CD14-positive monocyte (primary cell): ENCODE data around the gene PALS2. TPM values are rescaled to one million over a fixed set of nuclear protein-coding genes. Genes with fewer than 3 reads are reported as not detected.

Experiments used
- DNase-seq, 3 donors: peaks; one replicate each; pipeline ENCODE4 v3.0.0-alpha.2; 2011 to 2022
- H2AFZ ChIP-seq: 2 replicates; pipeline ENCODE4 v1.6.0; 2012; ENCODE audit warnings: mild to moderate bottlenecking, low read depth, low read length, inconsistent platforms; ENCODE audit not compliant: insufficient read depth, poor library complexity, severe bottlenecking
- H3K27ac ChIP-seq, 2 donors: 1 replicate in 1 of 2; 2 replicates in 1 of 2; pipeline ENCODE4 v1.5.1; 2012 to 2013; ENCODE audit warnings: low read length in 2 of 2, control low read depth in 1 of 2, inconsistent platforms in 1 of 2, low read depth in 1 of 2, mild to moderate bottlenecking in 1 of 2
- H3K27me3 ChIP-seq, 2 donors: one replicate each; pipeline versions ENCODE4 v1.6.0 to v1.6.1; 2011 to 2013; ENCODE audit warnings: low read length in 2 of 2; ENCODE audit not compliant: control insufficient read depth in 2 of 2, insufficient read depth in 2 of 2
- H3K36me3 ChIP-seq, 2 donors: replicated peaks in 1 of 2; 1 replicate in 1 of 2; 2 replicates in 1 of 2; pipeline versions ENCODE4 v1.5.1 to v1.6.1; 2012 to 2013; ENCODE audit warnings: low read length in 2 of 2, control low read depth in 1 of 2, inconsistent platforms in 1 of 2, mild to moderate bottlenecking in 1 of 2; ENCODE audit not compliant: insufficient read depth in 2 of 2, control insufficient read depth in 1 of 2
- H3K4me1 ChIP-seq, 2 donors: 1 replicate in 1 of 2; 2 replicates in 1 of 2; pipeline versions ENCODE4 v1.5.1 to v1.6.1; 2012 to 2013; ENCODE audit warnings: low read length in 2 of 2, control low read depth in 1 of 2, inconsistent platforms in 1 of 2, mild to moderate bottlenecking in 1 of 2, moderate library complexity in 1 of 2; ENCODE audit not compliant: insufficient read depth in 2 of 2, control insufficient read depth in 1 of 2
- H3K4me2 ChIP-seq: replicated peaks from 2 replicates; pipeline ENCODE3; 2012; ENCODE audit warnings: low read length, moderate library complexity, mild to moderate bottlenecking; ENCODE audit not compliant: poor library complexity, severe bottlenecking; ENCODE audit errors: extremely low read depth
- H3K4me3 ChIP-seq, 3 experiments: fragments of 200-600 bp in 1 of 3; sonication (generic) in 1 of 3; replicated peaks in 1 of 3; 1 replicate in 2 of 3; 2 replicates in 1 of 3; pipeline ENCODE4 v1.5.1; 2011 to 2013; ENCODE audit warnings: low read length in 3 of 3, mild to moderate bottlenecking in 3 of 3, control low read depth in 2 of 3, low read depth in 2 of 3, inconsistent platforms in 1 of 3, moderate library complexity in 1 of 3
- H3K79me2 ChIP-seq: 2 replicates; pipeline ENCODE4 v1.6.0; 2012; ENCODE audit warnings: mild to moderate bottlenecking, control low read depth, inconsistent platforms, low read length, moderate library complexity; ENCODE audit not compliant: insufficient read depth
- H3K9ac ChIP-seq: 2 replicates; pipeline ENCODE4 v1.6.0; 2017; ENCODE audit warnings: low read length, mild to moderate bottlenecking; ENCODE audit not compliant: insufficient read depth, poor library complexity, severe bottlenecking
- H3K9me3 ChIP-seq, 2 donors: replicated peaks in 1 of 2; 1 replicate in 1 of 2; 2 replicates in 1 of 2; pipeline versions ENCODE4 v1.5.1 to v1.6.1; 2012 to 2013; ENCODE audit warnings: low read length in 2 of 2, control low read depth in 1 of 2; ENCODE audit not compliant: control insufficient read depth in 1 of 2, insufficient read depth in 1 of 2
- H4K20me1 ChIP-seq: 2 replicates; pipeline ENCODE4 v1.6.0; 2012; ENCODE audit warnings: mild to moderate bottlenecking, low read length, control low read depth, moderate library complexity; ENCODE audit not compliant: insufficient read depth
- H3K27ac Mint-ChIP-seq, 7 donors: one replicate each; pipeline ENCODE4 v1.8.0; 2020; ENCODE audit warnings: mild to moderate bottlenecking in 7 of 7, mixed read lengths in 7 of 7, moderate library complexity in 6 of 7, inconsistent platforms in 2 of 7
- H3K27me3 Mint-ChIP-seq, 3 donors: one replicate each; pipeline ENCODE4 v1.8.0; 2021 to 2022; ENCODE audit warnings: low read depth in 3 of 3, mild to moderate bottlenecking in 3 of 3, mixed read lengths in 3 of 3, moderate library complexity in 3 of 3, inconsistent platforms in 1 of 3
- H3K36me3 Mint-ChIP-seq, 2 donors: one replicate each; pipeline ENCODE4 v1.8.0; 2020; ENCODE audit warnings: mixed read lengths in 2 of 2, inconsistent platforms in 1 of 2, mild to moderate bottlenecking in 1 of 2
- H3K4me1 Mint-ChIP-seq: one replicate; pipeline ENCODE4 v1.8.0; 2020; ENCODE audit warnings: mild to moderate bottlenecking, mixed read lengths
- H3K4me3 Mint-ChIP-seq, 2 donors: one replicate each; pipeline ENCODE4 v1.8.0; 2020; ENCODE audit warnings: mild to moderate bottlenecking in 2 of 2, mixed read lengths in 2 of 2, moderate library complexity in 1 of 2
- H3K9me3 Mint-ChIP-seq, 7 donors: one replicate each; pipeline ENCODE4 v1.8.0; 2020 to 2022; ENCODE audit warnings: mixed read lengths in 7 of 7, mild to moderate bottlenecking in 6 of 7, moderate library complexity in 6 of 7, inconsistent platforms in 2 of 7
- CTCF ChIP-seq: fragments of 200-600 bp; IDR thresholded peaks from one replicate; pipeline ENCODE4 v1.8.0; 2022; ENCODE audit warnings: antibody characterized with exemption, mild to moderate bottlenecking
- WGBS: methylation state at CpG from one replicate; pipeline ENCODE4 v1.1.5; 2013; ENCODE audit warnings: missing lambda C conversion rate; ENCODE audit not compliant: insufficient coverage; 5-methylcytosine and 5-hydroxymethylcytosine counted together
- intact Hi-C, 2 donors: fragments of 100-400 bp; cut with micrococcal nuclease; formaldehyde crosslinking; loops; one replicate each; pipeline versions ENCODE4 v1.15.0 to v1.15.1; 2023
- polyA plus RNA-seq, 3 donors: library from polyadenylated mRNA; depleted of rRNA in 1 of 3; unstranded in 2 of 3; stranded (reverse) in 1 of 3; fragments of 300-500 nt in 2 of 3; fragments of >200 nt in 1 of 3; fragmentation: Illumina TruSeq in 2 of 3; gene quantifications; 1 replicate in 2 of 3; 2 replicates in 1 of 3; pipeline ENCODE4 v1.2.3, GENCODE V29; 2012 to 2021

PALS2 gene
- polyA plus RNA-seq, 3 donors: 0.08 to 3.0 (median 2.8) TPM

- Mint-ChIP-seq H3K27ac (no peak overlapping the region), H3K4me1 (no peaks in the 10 kb centered on the region), H3K27me3 (no peaks in the 10 kb centered on the region), H3K36me3 (no peaks in the 10 kb centered on the region), H3K9me3 (peaks cover 0 to 11% (median 8%) of the 10 kb centered on the region in 7 donors), H3K4me3 (no peak overlapping the region)
- Histone ChIP-seq H3K36me3 (no peaks in the 10 kb centered on the region), H2AFZ (no peak overlapping the region), H3K27ac (no peak overlapping the region), H3K9ac (no peak overlapping the region), H3K9me3 (peaks cover 5 to 7% of the 10 kb centered on the region in 2 donors), H3K4me2 (no peak overlapping the region), H3K4me3 (no peak overlapping the region), H3K79me2 (no peaks in the 10 kb centered on the region), H3K4me1 (no peaks in the 10 kb centered on the region), H3K27me3 (no peaks in the 10 kb centered on the region), H4K20me1 (no peaks in the 10 kb centered on the region)
- no peak for DNase-seq
- intact Hi-C loops: no loop called here
- TF ChIP-seq CTCF: no peak
Observed at GRCh38 chr7:24602860-24603456, 29.7 kb downstream of the PALS2 start.

- Histone ChIP-seq H3K4me3 (no peak overlapping the region), H3K9ac (no peak overlapping the region), H3K36me3 (no peaks in the 10 kb centered on the region), H3K79me2 (no peaks in the 10 kb centered on the region), H3K27ac (no peak overlapping the region), H3K9me3 (peaks cover 5 to 7% of the 10 kb centered on the region in 2 donors), H3K4me2 (no peak overlapping the region), H2AFZ (no peak overlapping the region), H4K20me1 (no peaks in the 10 kb centered on the region), H3K4me1 (no peaks in the 10 kb centered on the region), H3K27me3 (no peaks in the 10 kb centered on the region)
- no peak for TF ChIP-seq CTCF
- no peaks in the 10 kb centered on the region for H3K36me3 Mint-ChIP-seq
- no peak overlapping the region for H3K27ac Mint-ChIP-seq
- DNase-seq: no peak
- intact Hi-C loops: no loop called here
- no peaks in the 10 kb centered on the region for H3K27me3 Mint-ChIP-seq
- H3K4me3 Mint-ChIP-seq: no peak overlapping the region
- WGBS: 100% methylated on average over 3 of the region's 3 CpGs
- peaks cover 0 to 11% (median 8%) of the 10 kb centered on the region in 7 donors for H3K9me3 Mint-ChIP-seq
- H3K4me1 Mint-ChIP-seq: no peaks in the 10 kb centered on the region
Observed at GRCh38 chr7:24604630-24605029, 31.4 kb downstream of the PALS2 start.
